HG03066 (cell line): ENCODE data around the gene ACER1.
"Not testable (repeated sequence)": the region's sequence is repeated elsewhere in the genome, so short reads cannot be mapped to it uniquely, and the experiment has no call there.

Experiments
- ATAC-seq: cut with Tn5 transposase; IDR thresholded peaks from one replicate; pipeline ENCODE4 v1.9.1; 2021; ENCODE audit warnings: low read depth; ENCODE audit not compliant: unreplicated experiment

Gene ACER1

GRCh38 chr19:6297202-6297601, 36.2 kb downstream of the ACER1 start:
- no peak for ATAC-seq

GRCh38 chr19:6292006-6292405, 41.4 kb downstream of the ACER1 start:
- no peak for ATAC-seq

- ATAC-seq: no peak
Observed at GRCh38 chr19:6288737-6289136, 44.7 kb downstream of the ACER1 start.

- no peak for ATAC-seq
Observed at GRCh38 chr19:6287269-6287885, 46.0 kb downstream of the ACER1 start.

- ATAC-seq: no peak
Observed at GRCh38 chr19:6286676-6287075, 46.7 kb downstream of the ACER1 start.

GRCh38 chr19:6282393-6282792, 51.0 kb downstream of the ACER1 start:
- not testable (repeated sequence) for ATAC-seq

GRCh38 chr19:6279931-6280591, 53.4 kb downstream of the ACER1 start, which contains the start of gene MLLT1:
MLLT1 (minus strand) TSS chr19:6279975; CDS start chr19:6279784, 191 bp downstream.
- ATAC-seq: peak; percentile 81

- peak; percentile 34 for ATAC-seq
Observed at GRCh38 chr19:6279620-6279930, 53.8 kb downstream of the ACER1 start.

- ATAC-seq: no peak
Observed at GRCh38 chr19:6278740-6279619, 54.4 kb downstream of the ACER1 start.

GRCh38 chr19:6278051-6278450, 55.4 kb downstream of the ACER1 start:
- no peak for ATAC-seq

GRCh38 chr19:6276447-6276846, 57.0 kb downstream of the ACER1 start:
- no peak for ATAC-seq

- no peak for ATAC-seq
Observed at GRCh38 chr19:6275170-6275744, 58.2 kb downstream of the ACER1 start.

- ATAC-seq: no peak
Observed at GRCh38 chr19:6274756-6275155, 58.7 kb downstream of the ACER1 start.

GRCh38 chr19:6273701-6274601, 59.5 kb downstream of the ACER1 start:
- no peak for ATAC-seq

GRCh38 chr19:6272913-6273600, 60.4 kb downstream of the ACER1 start:
- ATAC-seq: no peak

GRCh38 chr19:6272411-6272791, 61.0 kb downstream of the ACER1 start:
- ATAC-seq: no peak

GRCh38 chr19:6271721-6272410, 61.5 kb downstream of the ACER1 start:
- no peak for ATAC-seq

- ATAC-seq: no peak
Observed at GRCh38 chr19:6271251-6271650, 62.2 kb downstream of the ACER1 start.

GRCh38 chr19:6270822-6271221, 62.6 kb downstream of the ACER1 start:
- ATAC-seq: no peak
